HUES64 (cell line): ENCODE data around the gene FYN.

ENCODE experiments used
- H3K27ac ChIP-seq: 2 replicates; pipeline ENCODE4 v1.7.0; 2013; ENCODE audit warnings: low read depth, low read length, inconsistent platforms
- H3K27me3 ChIP-seq: 2 replicates; pipeline ENCODE4 v1.6.1; 2013; ENCODE audit warnings: mild to moderate bottlenecking, low read length; ENCODE audit not compliant: insufficient read depth
- H3K36me3 ChIP-seq: 2 replicates; pipeline ENCODE4 v1.6.1; 2013; ENCODE audit warnings: mild to moderate bottlenecking, low read length; ENCODE audit not compliant: insufficient read depth
- H3K4me1 ChIP-seq: 2 replicates; pipeline ENCODE4 v1.6.1; 2013; ENCODE audit warnings: mild to moderate bottlenecking, low read length, moderate library complexity; ENCODE audit not compliant: insufficient read depth
- H3K4me3 ChIP-seq: 2 replicates; pipeline ENCODE4 v1.5.1; 2013; ENCODE audit warnings: mild to moderate bottlenecking, low read length, moderate library complexity
- H3K9ac ChIP-seq: 2 replicates; pipeline ENCODE4 v1.6.1; 2013; ENCODE audit warnings: mild to moderate bottlenecking, low read depth, low read length
- H3K9me3 ChIP-seq: 2 replicates; pipeline ENCODE4 v1.6.1; 2013; ENCODE audit warnings: low read depth, low read length; ENCODE audit not compliant: insufficient read depth
- WGBS: fragments of 150-250, 120-280 bp; methylation state at CpG from one replicate; pipeline ENCODE4 v1.1.7; 2013; ENCODE audit warnings: missing lambda C conversion rate; 5-methylcytosine and 5-hydroxymethylcytosine counted together

The FYN gene

DNA sequence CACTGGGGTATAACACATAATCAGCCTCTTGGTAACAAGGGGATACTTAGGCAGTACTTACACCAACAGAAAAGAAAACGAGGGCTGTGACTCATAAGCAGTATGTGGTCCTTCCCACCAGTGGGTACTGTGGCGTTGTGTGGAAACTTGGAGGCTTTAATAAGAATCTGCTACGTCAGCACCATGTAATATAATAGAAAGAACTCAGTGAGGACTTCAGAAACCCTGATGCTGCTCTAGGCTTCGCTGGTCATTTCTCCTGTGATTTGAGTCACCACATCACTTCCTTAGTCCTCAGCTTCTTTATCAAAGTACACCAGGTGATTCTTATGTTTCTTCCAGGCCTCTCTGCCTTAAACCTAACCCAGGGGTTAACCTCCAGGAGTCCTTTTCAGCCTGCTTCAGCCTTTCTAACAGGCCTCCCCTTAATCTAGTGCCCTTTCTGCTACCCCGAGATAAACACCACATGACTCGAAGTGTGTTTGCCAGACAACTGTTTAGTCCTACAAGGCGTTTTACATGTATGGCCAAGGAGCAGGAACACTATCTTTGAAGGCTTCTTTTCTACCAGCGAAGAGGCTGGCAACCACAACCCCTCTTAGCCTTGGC is 68.5 kb downstream of the FYN start:
- Histone ChIP-seq H3K4me1 (peaks cover 24% of the 10 kb centered on the region), H3K4me3 (no peak overlapping the region), H3K9ac (no peak overlapping the region), H3K27me3 (no peaks in the 10 kb centered on the region), H3K9me3 (no peaks in the 10 kb centered on the region), H3K36me3 (no peaks in the 10 kb centered on the region), H3K27ac (no peak overlapping the region)
- WGBS, result 92% methylated on average over 8 of the region's 8 CpGs

DNA sequence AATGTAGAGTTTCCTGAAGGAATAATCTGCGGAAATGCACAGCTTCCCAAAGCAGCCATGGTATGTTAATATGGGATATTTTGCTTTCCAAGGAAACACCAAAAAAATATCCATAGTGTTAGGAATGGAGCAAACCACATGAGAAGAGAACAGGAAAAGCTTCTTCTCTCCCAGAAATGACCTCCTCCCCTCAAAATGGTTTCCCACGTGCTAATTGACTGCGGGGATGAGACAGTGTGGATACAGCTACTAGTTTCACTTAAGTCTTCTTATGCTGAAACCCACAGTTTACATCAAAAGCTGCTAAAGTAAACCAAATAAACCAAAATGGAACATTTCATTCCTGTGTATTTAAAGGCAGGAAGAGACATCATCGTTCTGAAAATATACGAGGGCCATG is 69.4 kb downstream of the FYN start:
- 88% methylated on average over 5 of the region's 5 CpGs for WGBS
- Histone ChIP-seq H3K27ac (no peak overlapping the region), H3K36me3 (no peaks in the 10 kb centered on the region), H3K27me3 (no peaks in the 10 kb centered on the region), H3K4me1 (peaks cover 28% of the 10 kb centered on the region), H3K9me3 (no peaks in the 10 kb centered on the region), H3K4me3 (no peak overlapping the region), H3K9ac (no peak overlapping the region)

DNA sequence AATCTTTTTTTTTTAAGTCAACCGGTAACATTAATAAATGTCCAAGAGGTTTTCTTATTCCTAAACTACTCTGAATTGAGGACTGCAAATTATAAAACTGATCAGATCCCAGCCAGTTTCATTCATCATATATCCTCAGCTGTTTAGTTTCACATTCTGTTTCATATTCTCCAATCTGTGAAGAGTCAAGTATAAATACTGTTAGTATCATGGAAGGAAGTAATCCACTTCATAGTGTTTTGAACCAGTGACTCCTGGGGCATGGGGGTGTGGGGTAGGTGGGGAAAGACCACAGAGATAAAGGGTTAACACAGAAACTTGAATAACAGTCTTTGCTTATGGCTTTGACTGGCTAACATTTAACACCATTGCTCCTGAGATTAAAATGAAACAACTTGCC is 69.9 kb downstream of the FYN start:
- no peak overlapping the region for H3K27ac ChIP-seq
- no peaks in the 10 kb centered on the region for H3K27me3 ChIP-seq
- H3K9me3 ChIP-seq, result no peaks in the 10 kb centered on the region
- WGBS, result 100% methylated on average over 1 of the region's 1 CpG
- peaks cover 33% of the 10 kb centered on the region for H3K4me1 ChIP-seq
- H3K36me3 ChIP-seq, result no peaks in the 10 kb centered on the region
- H3K4me3 ChIP-seq, result no peak overlapping the region
- H3K9ac ChIP-seq, result no peak overlapping the region

DNA sequence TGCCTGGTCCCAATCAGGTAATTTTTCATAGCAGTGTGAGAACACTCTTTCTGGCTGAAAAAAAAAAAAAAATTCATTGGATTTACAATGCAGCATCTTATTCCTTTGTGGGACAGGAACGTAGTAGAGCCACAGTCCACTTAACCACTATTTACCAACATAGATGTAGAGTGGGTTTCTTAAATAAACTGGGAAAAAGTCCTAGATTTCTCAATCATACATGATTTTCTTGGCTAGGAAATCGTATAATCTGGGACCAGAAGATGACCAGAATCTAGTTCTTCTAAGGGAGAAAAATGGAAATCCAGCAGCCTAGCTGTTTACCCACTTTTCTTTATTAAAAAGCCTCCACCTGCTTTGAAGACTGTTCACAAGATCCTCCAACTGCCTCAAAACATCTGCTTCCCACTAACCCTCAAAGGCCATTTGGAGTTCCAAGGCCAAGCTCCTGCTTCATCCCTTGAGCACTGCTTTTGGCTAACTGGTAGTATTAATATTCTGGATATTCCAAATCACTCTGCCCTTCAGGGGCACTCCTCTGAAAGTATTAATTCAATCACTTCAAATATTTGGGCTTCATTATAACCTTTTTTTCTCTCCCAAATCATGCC is 70.4 kb downstream of the FYN start:
- H3K4me1 ChIP-seq, result peaks cover 36% of the 10 kb centered on the region
- 94% methylated on average over 1 of the region's 2 CpGs for WGBS

DNA sequence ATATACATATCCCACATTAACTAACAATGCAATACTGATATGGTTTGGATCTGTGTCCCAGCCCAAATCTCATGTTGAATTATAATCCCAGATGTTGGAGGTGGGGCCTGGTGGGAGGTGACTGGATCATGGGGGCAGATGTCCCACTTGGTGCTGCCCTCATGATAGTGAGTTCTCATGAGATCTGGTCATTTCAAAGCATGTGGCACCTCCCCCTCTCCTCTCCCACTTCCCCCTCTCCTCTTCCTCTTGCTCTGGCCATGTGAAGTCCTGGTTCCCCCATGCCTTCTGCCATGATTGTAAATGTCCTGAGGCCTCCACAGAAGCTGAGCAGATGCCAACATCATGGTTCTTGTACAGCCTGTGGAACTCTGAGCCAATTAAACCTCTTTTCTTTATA is 71.2 kb downstream of the FYN start:
- peaks cover 32% of the 10 kb centered on the region for H3K4me1 ChIP-seq

More for the DNA sequence above, 70.4 kb downstream of the FYN start:
- H3K4me3 ChIP-seq, result no peak overlapping the region
- no peaks in the 10 kb centered on the region for H3K27me3 ChIP-seq
- H3K9ac ChIP-seq, result no peak overlapping the region
- no peak overlapping the region for H3K27ac ChIP-seq
- H3K36me3 ChIP-seq, result no peaks in the 10 kb centered on the region
- no peaks in the 10 kb centered on the region for H3K9me3 ChIP-seq

DNA sequence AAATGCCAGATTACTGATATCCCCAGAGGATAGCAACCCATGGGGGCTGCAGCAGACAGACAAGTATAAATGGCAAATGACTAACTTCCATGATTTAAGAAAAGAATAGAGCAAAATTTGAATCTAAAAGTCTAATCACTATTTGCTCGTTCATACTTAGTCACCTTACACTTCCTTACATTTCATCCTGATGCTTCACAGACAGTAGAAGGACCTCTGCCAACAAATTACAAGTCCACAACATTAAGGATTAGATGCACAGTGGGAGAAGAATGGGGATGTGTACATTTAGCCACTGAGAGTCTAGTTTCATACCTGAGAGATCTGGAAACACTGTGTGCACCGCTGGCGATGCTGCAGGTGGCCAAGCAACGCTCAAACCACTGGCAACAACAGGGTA is 72.4 kb downstream of the FYN start:
- Histone ChIP-seq H3K27me3 (no peaks in the 10 kb centered on the region), H3K9me3 (no peaks in the 10 kb centered on the region), H3K4me3 (no peak overlapping the region), H3K4me1 (peaks cover 24% of the 10 kb centered on the region), H3K9ac (no peak overlapping the region), H3K27ac (no peak overlapping the region), H3K36me3 (no peaks in the 10 kb centered on the region)
- WGBS, result 98% methylated on average over 4 of the region's 4 CpGs

More for the DNA sequence above, 71.2 kb downstream of the FYN start:
- Histone ChIP-seq H3K36me3 (no peaks in the 10 kb centered on the region), H3K9me3 (no peaks in the 10 kb centered on the region), H3K4me3 (no peak overlapping the region), H3K27me3 (no peaks in the 10 kb centered on the region), H3K9ac (no peak overlapping the region), H3K27ac (no peak overlapping the region)

DNA sequence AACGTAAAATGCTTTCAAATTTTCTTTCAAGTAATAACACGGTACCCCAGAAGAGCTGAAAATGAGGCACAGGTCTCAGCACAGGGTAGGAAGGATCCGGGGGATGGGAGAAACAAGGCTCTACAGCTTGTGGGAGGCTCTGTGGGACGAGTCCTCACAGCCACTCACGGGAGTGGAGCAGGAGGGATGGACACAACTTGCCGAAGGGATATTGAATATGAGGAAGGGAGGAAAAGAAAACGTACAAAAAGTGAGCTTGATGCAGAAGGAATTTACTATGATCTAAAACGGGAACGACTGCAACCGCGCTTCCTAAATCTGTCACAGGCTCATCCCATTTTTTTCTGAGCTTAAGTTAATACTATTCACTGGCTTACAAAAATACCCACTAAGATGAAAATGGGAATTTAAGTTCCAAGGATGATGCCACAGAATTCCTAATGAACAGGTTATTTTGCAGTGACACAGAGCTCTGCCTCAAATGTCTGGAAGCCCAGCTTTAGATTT is 72.9 kb downstream of the FYN start:
- H3K4me3 ChIP-seq, result no peak overlapping the region
- H3K27ac ChIP-seq, result no peak overlapping the region
- no peaks in the 10 kb centered on the region for H3K27me3 ChIP-seq
- H3K36me3 ChIP-seq, result no peaks in the 10 kb centered on the region
- no peak overlapping the region for H3K9ac ChIP-seq
- H3K4me1 ChIP-seq, result peaks cover 20% of the 10 kb centered on the region
- 58% methylated on average over 11 of the region's 11 CpGs for WGBS
- H3K9me3 ChIP-seq, result no peaks in the 10 kb centered on the region

DNA sequence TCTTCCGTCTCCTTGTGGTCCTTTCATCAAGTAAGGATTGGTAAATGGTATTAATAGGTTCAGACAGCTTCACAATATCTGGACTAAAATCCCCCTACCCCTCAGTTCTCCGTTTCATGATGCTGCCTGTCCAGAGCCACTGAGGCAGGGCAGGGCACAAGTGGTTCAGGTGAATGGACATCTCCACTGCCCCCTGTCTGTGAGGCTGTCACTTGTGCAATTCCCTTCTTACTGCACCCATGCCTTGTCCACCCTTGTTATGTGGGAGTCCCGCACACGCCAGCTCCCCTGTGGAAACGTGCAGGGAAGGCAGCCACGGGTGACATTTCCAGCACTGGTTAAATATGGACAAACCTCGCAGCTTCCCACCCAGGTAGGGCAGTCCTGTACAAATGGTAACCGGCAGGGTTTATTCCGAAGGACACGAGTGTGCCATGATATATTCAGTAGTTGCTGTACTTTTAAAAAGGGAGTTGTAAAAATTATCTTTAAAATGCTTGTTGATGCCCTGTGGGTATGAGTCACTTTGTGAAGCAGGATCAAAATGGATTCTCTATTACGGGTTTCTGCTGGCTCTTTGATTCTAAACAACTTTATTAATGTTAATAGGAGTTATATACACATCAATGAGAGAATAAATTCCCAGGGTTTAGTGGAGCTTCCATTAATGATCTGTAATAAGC is 73.5 kb downstream of the FYN start:
- Histone ChIP-seq H3K9me3 (no peaks in the 10 kb centered on the region), H3K27me3 (no peaks in the 10 kb centered on the region), H3K36me3 (no peaks in the 10 kb centered on the region), H3K4me1 (peaks cover 20% of the 10 kb centered on the region), H3K27ac (no peak overlapping the region), H3K9ac (no peak overlapping the region), H3K4me3 (no peak overlapping the region)
- WGBS, result 87% methylated on average over 10 of the region's 11 CpGs

DNA sequence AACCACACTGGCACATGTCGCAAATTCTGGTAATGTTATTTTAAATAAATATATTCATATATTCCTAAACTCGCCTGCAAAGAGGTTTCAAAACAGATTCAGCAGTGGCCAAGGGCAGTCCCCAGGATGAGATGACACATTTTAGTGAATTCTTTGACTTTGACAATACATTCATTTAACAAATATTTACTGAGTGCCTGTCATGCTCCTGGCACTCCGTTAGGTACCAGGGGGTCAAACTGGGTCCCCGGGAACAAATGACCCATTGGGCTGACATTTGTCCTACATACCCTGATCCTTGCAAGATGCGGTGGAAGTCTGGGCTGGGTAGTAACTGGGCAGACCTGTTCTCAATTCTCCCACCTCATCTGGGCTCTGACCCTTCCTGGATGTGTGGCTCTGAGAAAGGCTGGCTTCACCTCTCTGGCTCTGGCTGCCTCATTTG is 74.9 kb downstream of the FYN start:
- Histone ChIP-seq H3K27me3 (no peaks in the 10 kb centered on the region), H3K4me3 (no peak overlapping the region), H3K9me3 (no peaks in the 10 kb centered on the region), H3K9ac (no peak overlapping the region), H3K4me1 (peaks cover 20% of the 10 kb centered on the region), H3K27ac (0 out of 2 replicates have a peak overlapping the region, but pooled peaks have one; percentile 30), H3K36me3 (no peaks in the 10 kb centered on the region)
- WGBS, result 86% methylated on average over 3 of the region's 5 CpGs

DNA sequence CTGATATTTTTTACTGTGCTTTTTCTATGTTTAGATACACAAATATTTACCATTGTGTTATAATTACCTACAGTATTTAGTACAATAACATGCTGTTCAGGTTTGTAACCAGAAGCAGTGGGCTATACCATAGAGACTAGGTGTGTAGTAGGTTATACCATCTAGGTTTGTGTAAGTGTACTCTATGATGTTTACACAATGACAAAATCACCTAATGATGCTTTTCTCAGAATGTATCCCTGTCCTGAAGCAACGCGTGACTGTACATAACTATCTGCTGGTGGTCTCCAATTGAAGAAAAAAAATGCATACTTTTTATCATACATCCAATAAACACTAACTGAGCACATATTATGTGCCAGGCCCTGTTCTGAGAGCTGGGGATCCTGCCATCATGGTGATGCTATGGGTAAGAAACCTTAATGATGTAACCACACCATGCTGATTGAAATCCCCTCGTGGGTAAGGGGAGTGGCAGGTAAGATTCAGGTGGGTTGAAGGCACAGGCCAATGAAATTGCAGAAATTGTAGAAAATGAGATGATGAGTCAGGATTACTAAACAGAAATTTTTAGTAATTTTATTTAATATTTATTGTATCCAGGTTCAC is 76.8 kb downstream of the FYN start:
- Histone ChIP-seq H3K36me3 (no peaks in the 10 kb centered on the region), H3K27ac (no peak overlapping the region), H3K4me1 (peaks cover 20% of the 10 kb centered on the region), H3K27me3 (no peaks in the 10 kb centered on the region), H3K4me3 (no peak overlapping the region), H3K9me3 (no peaks in the 10 kb centered on the region), H3K9ac (no peak overlapping the region)
- WGBS, result 95% methylated on average over 3 of the region's 3 CpGs

DNA sequence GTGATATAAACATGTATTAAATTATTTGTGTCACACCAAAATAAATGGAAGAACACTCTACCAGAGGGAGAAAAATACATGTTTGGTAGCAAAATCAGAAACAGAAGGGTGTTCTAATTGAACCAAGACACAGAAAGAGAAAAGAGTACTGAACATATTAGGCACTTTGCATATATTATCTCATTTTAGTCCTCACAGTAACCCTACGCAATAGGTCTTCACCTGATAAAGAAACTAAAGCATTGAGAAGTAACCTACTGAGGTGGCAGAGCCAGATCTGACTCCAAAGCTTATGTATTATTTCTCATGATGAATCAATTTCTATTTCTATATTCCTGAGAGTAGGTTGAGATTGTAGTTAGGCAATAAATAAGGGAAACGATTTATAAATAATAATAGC is 77.7 kb downstream of the FYN start:
- Histone ChIP-seq H3K9me3 (no peaks in the 10 kb centered on the region), H3K4me3 (no peak overlapping the region), H3K27ac (no peak overlapping the region), H3K36me3 (no peaks in the 10 kb centered on the region), H3K4me1 (peaks cover 20% of the 10 kb centered on the region), H3K27me3 (no peaks in the 10 kb centered on the region), H3K9ac (no peak overlapping the region)
- 100% methylated on average over 1 of the region's 2 CpGs for WGBS
